WERI-Rb-1 (cell line): ENCODE results near the gene CDK5RAP2.

Experiments used
- DNase-seq: peaks from one replicate; pipeline ENCODE4 v3.0.0-alpha.2; 2020
- H3K27ac ChIP-seq: fragments of 250-450 bp; sonication (Bioruptor Pico); 2 replicates; pipeline ENCODE4 v1.5.1; 2020; ENCODE audit warnings: mild to moderate bottlenecking, moderate library complexity
- H3K27me3 ChIP-seq: fragments of 250-450 bp; sonication (Bioruptor Pico); 2 replicates; pipeline ENCODE4 v1.5.1; 2021; ENCODE audit warnings: mild to moderate bottlenecking, low read depth, moderate library complexity; ENCODE audit not compliant: insufficient read depth, severe bottlenecking
- H3K36me3 ChIP-seq: fragments of 250-450 bp; sonication (Bioruptor Pico); 2 replicates; pipeline ENCODE4 v1.5.1; 2020; ENCODE audit warnings: mild to moderate bottlenecking, moderate library complexity
- H3K4me3 ChIP-seq: 2 replicates; pipeline ENCODE4 v1.5.1; 2011; ENCODE audit warnings: low read depth, mild to moderate bottlenecking, control low read depth, low read length
- H3K9me3 ChIP-seq: fragments of 250-450 bp; sonication (Bioruptor Pico); 2 replicates; pipeline ENCODE4 v1.5.1; 2021; ENCODE audit warnings: mild to moderate bottlenecking, moderate library complexity; ENCODE audit not compliant: severe bottlenecking
- TF ChIP-seq, protein P1 (sequence below): IDR thresholded peaks from 2 replicates; pipeline ENCODE4 v1.5.1; 2011; ENCODE audit warnings: low read depth, mild to moderate bottlenecking, control low read depth, inconsistent platforms, low read length

Gene CDK5RAP2

DNA sequence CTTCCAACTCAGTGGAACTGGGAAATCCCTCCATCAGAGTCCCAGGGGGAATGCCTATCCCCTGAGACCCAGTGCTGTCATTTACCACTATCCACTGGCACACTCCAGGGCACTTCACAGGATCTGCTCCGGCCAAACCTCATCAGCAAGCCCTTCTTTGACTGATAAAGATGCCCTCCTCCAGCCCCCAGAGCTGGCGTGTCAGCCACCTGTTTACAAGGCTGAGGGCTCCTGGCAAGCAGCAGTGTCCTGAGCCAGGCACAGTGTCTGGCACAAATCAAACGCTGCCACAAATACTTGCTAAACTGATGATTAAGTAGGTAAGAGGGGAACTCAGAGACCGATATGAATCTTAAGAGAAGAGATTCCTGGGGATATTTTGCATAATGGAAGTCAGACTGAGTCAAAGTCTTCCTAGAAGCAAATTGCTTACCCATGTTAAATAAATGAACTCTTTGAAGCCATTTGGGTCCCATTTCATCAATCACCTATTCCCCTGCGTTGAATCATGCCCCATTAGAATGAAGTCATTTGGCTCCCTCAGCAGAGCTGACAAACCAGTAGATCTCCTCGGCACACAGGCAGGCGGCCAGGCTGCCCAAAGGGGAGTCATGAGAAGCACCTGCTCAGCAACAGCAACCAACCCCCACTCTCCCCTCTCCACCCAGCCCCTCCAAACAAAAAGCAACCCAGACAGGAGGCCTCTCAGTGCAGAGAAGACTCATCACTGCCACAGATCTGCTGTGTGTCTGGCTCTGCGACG, 97.4 kb downstream of the CDK5RAP2 start:
- Histone ChIP-seq H3K27ac (no peak overlapping the region), H3K27me3 (no peaks in the 10 kb centered on the region), H3K4me3 (no peak overlapping the region), H3K36me3 (peaks cover 59% of the 10 kb centered on the region), H3K9me3 (no peaks in the 10 kb centered on the region)
- TF ChIP-seq, protein P1, sequence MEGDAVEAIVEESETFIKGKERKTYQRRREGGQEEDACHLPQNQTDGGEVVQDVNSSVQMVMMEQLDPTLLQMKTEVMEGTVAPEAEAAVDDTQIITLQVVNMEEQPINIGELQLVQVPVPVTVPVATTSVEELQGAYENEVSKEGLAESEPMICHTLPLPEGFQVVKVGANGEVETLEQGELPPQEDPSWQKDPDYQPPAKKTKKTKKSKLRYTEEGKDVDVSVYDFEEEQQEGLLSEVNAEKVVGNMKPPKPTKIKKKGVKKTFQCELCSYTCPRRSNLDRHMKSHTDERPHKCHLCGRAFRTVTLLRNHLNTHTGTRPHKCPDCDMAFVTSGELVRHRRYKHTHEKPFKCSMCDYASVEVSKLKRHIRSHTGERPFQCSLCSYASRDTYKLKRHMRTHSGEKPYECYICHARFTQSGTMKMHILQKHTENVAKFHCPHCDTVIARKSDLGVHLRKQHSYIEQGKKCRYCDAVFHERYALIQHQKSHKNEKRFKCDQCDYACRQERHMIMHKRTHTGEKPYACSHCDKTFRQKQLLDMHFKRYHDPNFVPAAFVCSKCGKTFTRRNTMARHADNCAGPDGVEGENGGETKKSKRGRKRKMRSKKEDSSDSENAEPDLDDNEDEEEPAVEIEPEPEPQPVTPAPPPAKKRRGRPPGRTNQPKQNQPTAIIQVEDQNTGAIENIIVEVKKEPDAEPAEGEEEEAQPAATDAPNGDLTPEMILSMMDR: no peak
- no peak for DNase-seq

- Histone ChIP-seq H3K9me3 (no peaks in the 10 kb centered on the region), H3K4me3 (no peak overlapping the region), H3K27ac (no peak overlapping the region), H3K36me3 (peaks cover 57% of the 10 kb centered on the region), H3K27me3 (no peaks in the 10 kb centered on the region)
- DNase-seq: no peak
- TF ChIP-seq, protein P1: no peak
Measured at GRCh38 chr9:120481846-120482245, 98.1 kb downstream of the CDK5RAP2 start.

DNA sequence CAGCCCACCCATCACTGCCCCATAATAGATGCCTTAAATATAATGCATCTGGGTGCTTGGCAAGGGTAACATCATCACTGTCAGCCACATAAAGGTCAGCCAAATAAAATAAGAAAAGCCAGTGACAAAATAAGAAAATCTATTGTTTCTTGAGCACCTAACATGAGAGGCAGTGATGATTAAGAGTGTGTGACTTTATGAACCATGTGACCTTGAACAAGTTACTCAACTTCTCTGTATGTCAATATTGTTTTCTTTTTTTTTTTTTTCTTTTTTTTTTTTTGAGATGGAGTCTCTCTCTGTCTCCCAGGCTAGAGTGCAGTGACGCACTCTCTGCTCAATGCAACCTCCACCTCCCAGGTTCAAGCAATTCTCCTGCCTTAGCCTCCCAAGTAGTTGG, 98.7 kb downstream of the CDK5RAP2 start:
- H3K27me3 ChIP-seq: no peaks in the 10 kb centered on the region
- H3K9me3 ChIP-seq: no peaks in the 10 kb centered on the region
- no peak for DNase-seq
- TF ChIP-seq, protein P1: no peak
- no peak overlapping the region for H3K4me3 ChIP-seq
- peaks cover 57% of the 10 kb centered on the region for H3K36me3 ChIP-seq
- H3K27ac ChIP-seq: no peak overlapping the region

DNA sequence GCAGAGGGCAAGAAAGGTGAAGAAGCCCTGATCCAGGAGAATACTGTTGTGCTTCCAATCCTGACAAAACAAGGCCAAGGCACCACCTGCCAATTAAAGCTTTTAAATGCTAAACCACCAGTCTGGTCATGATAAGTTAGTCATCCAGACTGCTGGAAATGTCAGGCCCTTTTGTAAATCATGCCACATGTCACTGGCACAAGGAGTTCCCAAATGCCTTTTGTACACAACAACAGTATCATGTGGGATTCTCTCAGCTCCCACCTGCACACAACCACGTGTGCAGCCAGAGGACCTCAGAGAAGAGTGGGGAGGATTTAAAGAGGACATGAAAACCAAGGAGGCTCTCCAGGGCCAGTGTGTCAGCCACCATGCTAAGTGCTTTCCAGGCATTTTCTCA, 99.3 kb downstream of the CDK5RAP2 start:
- Histone ChIP-seq H3K4me3 (no peak overlapping the region), H3K36me3 (peaks cover 57% of the 10 kb centered on the region), H3K27me3 (no peaks in the 10 kb centered on the region), H3K27ac (no peak overlapping the region), H3K9me3 (no peaks in the 10 kb centered on the region)
- no peak for DNase-seq
- TF ChIP-seq, protein P1: no peak

DNA sequence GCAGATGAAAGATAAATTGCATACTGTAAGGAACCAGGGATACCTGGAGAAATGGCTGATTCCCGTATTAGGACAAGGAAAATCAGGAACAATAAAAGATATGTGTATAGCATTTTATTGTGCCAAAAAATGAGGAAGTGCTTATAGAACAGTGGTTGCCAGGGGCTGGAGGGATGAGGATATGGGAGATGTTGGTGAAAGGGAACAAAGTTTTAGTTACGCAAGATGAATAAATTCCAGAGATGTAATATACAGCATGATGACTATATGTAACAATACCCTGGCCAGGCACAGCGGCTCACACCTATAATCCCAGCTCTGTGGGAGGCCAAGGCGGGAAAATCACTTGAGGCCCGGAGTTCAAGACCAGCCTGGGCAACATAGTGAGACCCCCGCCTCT, 101.8 kb downstream of the CDK5RAP2 start:
- Histone ChIP-seq H3K27me3 (no peaks in the 10 kb centered on the region), H3K4me3 (no peak overlapping the region), H3K27ac (no peak overlapping the region), H3K9me3 (no peaks in the 10 kb centered on the region), H3K36me3 (peaks cover 62% of the 10 kb centered on the region)
- no peak for DNase-seq
- TF ChIP-seq, protein P1: no peak

DNA sequence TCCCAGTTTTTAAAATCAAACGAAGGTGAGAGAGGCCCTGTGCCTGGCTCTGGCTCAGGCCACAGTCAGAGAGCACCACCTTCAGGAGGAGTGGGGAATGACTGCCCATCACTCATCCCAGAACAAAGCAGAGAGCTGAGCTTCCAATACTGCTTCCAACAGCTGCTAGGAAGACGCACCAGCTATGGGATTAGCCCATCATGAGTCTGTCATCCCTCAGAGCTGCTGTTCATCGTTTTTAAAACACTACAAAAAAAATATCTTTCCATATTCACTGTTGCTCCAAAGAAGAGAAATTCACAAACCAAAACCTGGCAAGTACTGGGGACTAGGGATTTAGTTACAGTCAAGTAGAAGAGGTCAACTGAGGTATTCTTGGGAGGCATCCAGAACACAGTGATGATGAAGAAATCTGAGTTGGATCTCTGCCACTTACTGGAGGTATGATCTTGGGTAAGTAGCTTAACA, 102.4 kb downstream of the CDK5RAP2 start:
- DNase-seq: peak; percentile 79
- TF ChIP-seq, protein P1: peak; percentile 98
- no peaks in the 10 kb centered on the region for H3K27me3 ChIP-seq
- no peak overlapping the region for H3K4me3 ChIP-seq
- peaks cover 64% of the 10 kb centered on the region for H3K36me3 ChIP-seq
- no peak overlapping the region for H3K27ac ChIP-seq
- no peaks in the 10 kb centered on the region for H3K9me3 ChIP-seq
